B cell (primary cell): ENCODE measurements around the gene CEL. TPM values are rescaled to one million over a fixed set of nuclear protein-coding genes. Genes with fewer than 3 reads are reported as not detected.

Experiments
- ATAC-seq: fragments of 200-7000 bp; cut with Tn5 transposase; one replicate; pipeline ENCODE4 v1.10.0; 2021; ENCODE audit warnings: low read depth, mild to moderate bottlenecking, moderate number of reproducible peaks, moderate library complexity
- CTCF ChIA-PET: fragments of 350-600 bp; sonication (Branson Sonifier 250); formaldehyde crosslinking; loops from one replicate; lab custom pipeline; 2021; ENCODE audit warnings: antibody characterized with exemption, inconsistent platforms; lab: Charles Lee
- POLR2A ChIA-PET: fragments of 350-600 bp; sonication (Branson Sonifier 250); formaldehyde crosslinking; loops from one replicate; lab custom pipeline; 2021; ENCODE audit warnings: antibody characterized with exemption; lab: Charles Lee
- DNase-seq: peaks from one replicate; pipeline ENCODE4 v3.0.0; 2013
- H2AFZ ChIP-seq: 2 replicates; pipeline ENCODE4 v1.6.1; 2012; ENCODE audit warnings: mild to moderate bottlenecking, low read depth, low read length; ENCODE audit not compliant: insufficient read depth, poor library complexity, severe bottlenecking
- H3K27ac ChIP-seq, 2 donors: 1 replicate in 1 of 2; 2 replicates in 1 of 2; pipeline ENCODE4 v1.5.1; 2012 to 2013; ENCODE audit warnings: low read length in 2 of 2, mild to moderate bottlenecking in 2 of 2, moderate library complexity in 1 of 2
- H3K27me3 ChIP-seq, 4 experiments: fragments of 200-600 bp in 1 of 4; sonication (generic) in 1 of 4; replicated peaks in 1 of 4; 1 replicate in 2 of 4; 2 replicates in 2 of 4; pipeline versions ENCODE4 v1.6.1 to v1.7.0; 2013 to 2016; ENCODE audit warnings: low read length in 3 of 4, mild to moderate bottlenecking in 2 of 4, mixed read lengths in 1 of 4, moderate library complexity in 1 of 4; ENCODE audit not compliant: insufficient read depth in 4 of 4, control insufficient read depth in 3 of 4; ENCODE audit errors: control extremely low read depth in 1 of 4
- H3K36me3 ChIP-seq, 2 experiments: replicated peaks in 1 of 2; 1 replicate in 1 of 2; 2 replicates in 1 of 2; pipeline versions ENCODE4 v1.6.1 to v1.7.1; 2013; ENCODE audit warnings: low read length in 1 of 2; ENCODE audit not compliant: insufficient read depth in 2 of 2, control insufficient read depth in 1 of 2; ENCODE audit errors: control extremely low read depth in 1 of 2, extremely low read depth in 1 of 2
- H3K4me1 ChIP-seq, 2 donors: fragments of 200-600 bp in 1 of 2; sonication (generic) in 1 of 2; 1 replicate in 1 of 2; 2 replicates in 1 of 2; pipeline versions ENCODE4 v1.5.1 to v1.6.1; 2013 to 2017; ENCODE audit warnings: low read length in 2 of 2; ENCODE audit not compliant: control insufficient read depth in 2 of 2, insufficient read depth in 2 of 2
- H3K4me2 ChIP-seq: replicated peaks from 2 replicates; pipeline ENCODE3; 2012; ENCODE audit warnings: mild to moderate bottlenecking, low read depth, low read length; ENCODE audit not compliant: poor library complexity, severe bottlenecking
- H3K4me3 ChIP-seq, 5 experiments: fragments of 200-600 bp in 1 of 5; sonication (generic) in 1 of 5; 1 replicate in 3 of 5; 2 replicates in 2 of 5; pipeline versions ENCODE4 v1.5.1 to v1.7.0; 2011 to 2016; ENCODE audit warnings: low read length in 4 of 5, mild to moderate bottlenecking in 4 of 5, low read depth in 2 of 5, control low read depth in 1 of 5, moderate library complexity in 1 of 5; ENCODE audit not compliant: insufficient read depth in 1 of 5; ENCODE audit errors: control extremely low read depth in 1 of 5, extremely low read depth in 1 of 5
- H3K79me2 ChIP-seq: fragments of 200-600 bp; sonication (generic); one replicate; pipeline ENCODE4 v1.6.0; 2016; ENCODE audit warnings: low read length; ENCODE audit not compliant: control insufficient read depth, insufficient read depth
- H3K9ac ChIP-seq: fragments of 200-600 bp; sonication (generic); 2 replicates; pipeline ENCODE4 v1.6.1; 2017; ENCODE audit warnings: mild to moderate bottlenecking, low read length, moderate library complexity
- H3K9me3 ChIP-seq, 3 donors: one replicate each; pipeline versions ENCODE4 v1.6.1 to v1.7.1; 2013; ENCODE audit warnings: low read length in 2 of 3; ENCODE audit not compliant: control insufficient read depth in 2 of 3, insufficient read depth in 1 of 3; ENCODE audit errors: control extremely low read depth in 1 of 3
- H4K20me1 ChIP-seq: 2 replicates; pipeline ENCODE4 v1.6.0; 2012; ENCODE audit warnings: mild to moderate bottlenecking, low read length; ENCODE audit not compliant: insufficient read depth, control insufficient read depth, poor library complexity, severe bottlenecking
- H3K27ac Mint-ChIP-seq: one replicate; pipeline ENCODE4 v1.8.0; 2021; ENCODE audit warnings: mixed read lengths
- H3K27me3 Mint-ChIP-seq: one replicate; pipeline ENCODE4 v1.8.0; 2021; ENCODE audit warnings: mixed read lengths
- H3K4me1 Mint-ChIP-seq: one replicate; pipeline ENCODE4 v1.8.0; 2021; ENCODE audit warnings: mixed read lengths
- H3K4me3 Mint-ChIP-seq: one replicate; pipeline ENCODE4 v1.8.0; 2021; ENCODE audit warnings: mixed read lengths
- H3K9me3 Mint-ChIP-seq: one replicate; pipeline ENCODE4 v1.8.0; 2022; ENCODE audit warnings: mixed read lengths; ENCODE audit not compliant: insufficient read depth
- EZH2 ChIP-seq: IDR thresholded peaks from 2 replicates; pipeline ENCODE4 v1.6.1; 2012; ENCODE audit warnings: borderline replicate concordance, low read depth, mild to moderate bottlenecking, moderate library complexity, low read length; ENCODE audit not compliant: insufficient read depth, poor library complexity, severe bottlenecking
- WGBS: methylation state at CpG from one replicate; pipeline ENCODE4 v1.1.5; 2013; ENCODE audit warnings: missing lambda C conversion rate; ENCODE audit not compliant: insufficient coverage; 5-methylcytosine and 5-hydroxymethylcytosine counted together
- intact Hi-C: fragments of 100-400 bp; cut with micrococcal nuclease; formaldehyde crosslinking; loops from one replicate; pipeline ENCODE4 v1.10.0; 2022
- polyA plus RNA-seq: library from polyadenylated mRNA; depleted of rRNA; stranded (reverse); fragments of >200 nt; gene quantifications from 2 replicates; pipeline ENCODE4 v1.2.3, GENCODE V29; 2012
- total RNA-seq, 2 donors: library from RNA; stranded (reverse); fragments of 120-200 nt in 1 of 2; gene quantifications; 1 replicate in 1 of 2; 2 replicates in 1 of 2; pipeline versions ENCODE4 v1.2.3 to v1.2.4, GENCODE V29; 2013 to 2022
- TF ChIP-seq, protein P1 (sequence below): fragments of 200-600 bp; IDR thresholded peaks from one replicate; pipeline ENCODE4 v1.8.0; 2022; ENCODE audit warnings: antibody characterized with exemption, mild to moderate bottlenecking

CEL gene
- total and polyA plus RNA-seq, 2 donors (not counting 1 experiment from before 2014, with no cell fraction given): 0.51 to 0.57 TPM

DNA sequence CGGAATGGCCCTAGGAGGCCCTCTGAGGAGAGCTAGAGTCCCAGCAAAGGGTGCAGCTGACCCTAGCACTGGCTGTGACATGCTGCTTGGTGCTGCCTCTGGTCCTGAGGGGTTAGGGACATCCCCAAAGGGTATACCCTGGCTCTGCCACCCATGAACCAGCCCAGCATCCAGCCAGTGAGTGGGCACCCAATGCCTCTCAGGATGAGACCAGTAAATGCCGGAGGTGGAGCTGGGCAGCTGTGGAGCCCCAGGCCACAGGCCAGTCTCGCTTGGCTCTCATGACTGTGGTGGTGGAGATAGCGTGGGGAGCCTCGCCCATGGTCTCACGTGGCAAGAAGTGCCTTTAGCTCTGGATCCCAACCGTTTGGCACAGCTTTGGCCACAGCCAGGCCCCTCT is 3.7 kb upstream of the CEL start:
- Mint-ChIP-seq H3K4me3 (no peak overlapping the region), H3K27ac (no peak overlapping the region), H3K9me3 (no peaks in the 10 kb centered on the region), H3K4me1 (peaks cover 19% of the 10 kb centered on the region), H3K27me3 (no peaks in the 10 kb centered on the region)
- POLR2A ChIA-PET: no interaction called here
- WGBS: 91% methylated on average over 3 of the region's 7 CpGs
- intact Hi-C loops: no loop called here
- no peak for TF ChIP-seq EZH2
- TF ChIP-seq, protein P1, sequence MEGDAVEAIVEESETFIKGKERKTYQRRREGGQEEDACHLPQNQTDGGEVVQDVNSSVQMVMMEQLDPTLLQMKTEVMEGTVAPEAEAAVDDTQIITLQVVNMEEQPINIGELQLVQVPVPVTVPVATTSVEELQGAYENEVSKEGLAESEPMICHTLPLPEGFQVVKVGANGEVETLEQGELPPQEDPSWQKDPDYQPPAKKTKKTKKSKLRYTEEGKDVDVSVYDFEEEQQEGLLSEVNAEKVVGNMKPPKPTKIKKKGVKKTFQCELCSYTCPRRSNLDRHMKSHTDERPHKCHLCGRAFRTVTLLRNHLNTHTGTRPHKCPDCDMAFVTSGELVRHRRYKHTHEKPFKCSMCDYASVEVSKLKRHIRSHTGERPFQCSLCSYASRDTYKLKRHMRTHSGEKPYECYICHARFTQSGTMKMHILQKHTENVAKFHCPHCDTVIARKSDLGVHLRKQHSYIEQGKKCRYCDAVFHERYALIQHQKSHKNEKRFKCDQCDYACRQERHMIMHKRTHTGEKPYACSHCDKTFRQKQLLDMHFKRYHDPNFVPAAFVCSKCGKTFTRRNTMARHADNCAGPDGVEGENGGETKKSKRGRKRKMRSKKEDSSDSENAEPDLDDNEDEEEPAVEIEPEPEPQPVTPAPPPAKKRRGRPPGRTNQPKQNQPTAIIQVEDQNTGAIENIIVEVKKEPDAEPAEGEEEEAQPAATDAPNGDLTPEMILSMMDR: no peak
- Histone ChIP-seq H3K9me3 (no peaks in the 10 kb centered on the region), H3K27me3 (no peaks in the 10 kb centered on the region), H3K4me1 (peaks cover 9 to 28% of the 10 kb centered on the region in 2 donors), H3K27ac (no peak overlapping the region), H4K20me1 (no peaks in the 10 kb centered on the region), H3K9ac (no peak overlapping the region), H3K4me3 (no peak overlapping the region), H3K79me2 (no peaks in the 10 kb centered on the region), H3K4me2 (no peak overlapping the region), H3K36me3 (peaks cover 0 to 33% of the 10 kb centered on the region in 2 experiments), H2AFZ (no peak overlapping the region)
- DNase-seq (no peak), ATAC-seq (no peak)
- CTCF ChIA-PET: interaction anchor here (1.6 kb wide), 1 partner anchor 86 kb away, joined by 5 read pairs; no protein-coding TSS in a partner anchor

DNA sequence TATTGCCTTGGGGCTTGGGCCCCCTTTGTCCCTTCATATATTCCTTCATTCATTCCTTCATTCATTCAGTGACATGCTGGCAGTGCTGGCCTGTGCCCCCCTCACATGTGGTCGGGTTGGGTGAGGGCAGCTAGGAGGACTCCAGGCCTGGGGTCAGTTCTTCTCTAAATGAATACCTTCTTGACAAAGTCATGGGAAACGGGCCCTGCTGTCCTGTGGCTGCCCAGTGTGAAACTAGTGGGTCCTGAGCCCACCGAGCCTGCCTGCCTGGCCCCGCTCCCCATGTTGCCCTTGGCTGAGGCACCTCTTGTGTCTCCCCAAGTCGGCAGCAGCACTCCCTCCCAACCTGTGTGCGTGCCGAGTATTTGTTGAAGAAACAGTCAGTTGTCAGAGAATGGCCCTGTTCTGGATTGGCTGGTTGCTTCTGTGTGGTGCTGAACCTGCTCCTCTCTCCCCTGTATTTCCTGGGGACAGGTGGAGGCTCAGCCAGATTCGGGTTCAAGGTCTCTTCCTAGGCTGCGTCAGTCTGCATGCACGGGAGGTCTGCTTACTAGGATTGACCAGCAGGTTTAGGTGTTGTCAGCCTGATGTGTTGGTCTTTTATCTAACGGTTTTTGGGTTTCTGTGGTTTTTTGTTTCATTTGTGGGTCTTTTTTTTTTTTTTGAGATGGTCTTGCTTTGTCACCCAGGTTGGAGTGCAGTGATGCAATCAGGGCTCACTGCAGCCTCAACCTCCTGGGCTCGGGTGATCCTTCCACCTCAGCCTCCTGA is 3.0 kb upstream of the CEL start:
- H3K27me3 Mint-ChIP-seq: no peaks in the 10 kb centered on the region
- Histone ChIP-seq H3K4me2 (no peak overlapping the region), H2AFZ (no peak overlapping the region), H3K4me1 (peaks cover 9 to 28% of the 10 kb centered on the region in 2 donors), H3K9ac (no peak overlapping the region), H3K4me3 (no peak overlapping the region), H3K9me3 (no peaks in the 10 kb centered on the region), H3K27ac (no peak overlapping the region), H3K36me3 (peaks cover 0 to 27% of the 10 kb centered on the region in 2 experiments), H4K20me1 (no peaks in the 10 kb centered on the region), H3K27me3 (no peaks in the 10 kb centered on the region), H3K79me2 (no peaks in the 10 kb centered on the region)
- CTCF ChIA-PET: interaction anchor here (1.6 kb wide), 1 partner anchor 86 kb away, joined by 5 read pairs; no protein-coding TSS in a partner anchor
- TF ChIP-seq, protein P1: no peak
- TF ChIP-seq EZH2: no peak
- DNase-seq (no peak), ATAC-seq (no peak)
- H3K9me3 Mint-ChIP-seq: no peaks in the 10 kb centered on the region
- H3K4me1 Mint-ChIP-seq: peaks cover 19% of the 10 kb centered on the region
- POLR2A ChIA-PET: no interaction called here
- H3K27ac Mint-ChIP-seq: peak overlapping the region; percentile 59
- WGBS: 46% methylated on average over 9 of the region's 12 CpGs
- intact Hi-C loops: no loop called here
- H3K4me3 Mint-ChIP-seq: no peak overlapping the region
